SK-N-SH treated with all-trans-retinoic acid at 6 μM for 48 hours (cell line): ENCODE data around the gene SKIC8.

ENCODE experiments used
- ATAC-seq: fragments of 200-7000 bp; cut with Tn5 transposase; 3 replicates; pipeline ENCODE4 v1.9.1; 2020; ENCODE audit warnings: mild to moderate bottlenecking, moderate library complexity
- ARNTL ChIP-seq: fragments of 450-650 bp; formaldehyde crosslinking; IDR thresholded peaks from 2 replicates; pipeline ENCODE4 v1.5.0; 2020; ENCODE audit warnings: low read depth, mild to moderate bottlenecking, moderate library complexity, borderline replicate concordance
- BACH2 ChIP-seq: fragments of 250-450 bp; sonication (Bioruptor Pico); IDR thresholded peaks from 2 replicates; pipeline ENCODE4 v1.9.0; 2021; ENCODE audit warnings: mild to moderate bottlenecking, borderline replicate concordance
- CSDC2 ChIP-seq: fragments of 250-450 bp; sonication (Bioruptor Pico); IDR thresholded peaks from 2 replicates; pipeline ENCODE4 v1.5.0; 2020; ENCODE audit warnings: mild to moderate bottlenecking, moderate library complexity
- ISL1 ChIP-seq: fragments of 250-450 bp; sonication (Bioruptor Pico); IDR thresholded peaks from 2 replicates; pipeline ENCODE4 v2.1.2; 2022; ENCODE audit warnings: mild to moderate bottlenecking, moderate library complexity
- OSR1 ChIP-seq: fragments of 250-450 bp; sonication (Bioruptor Pico); IDR thresholded peaks from 2 replicates; pipeline ENCODE4 v1.8.0; 2022; ENCODE audit warnings: moderate library complexity, mild to moderate bottlenecking, inconsistent platforms
- PPARA ChIP-seq: fragments of 250-450 bp; sonication (Bioruptor Pico); IDR thresholded peaks from 2 replicates; pipeline ENCODE4 v1.5.0; 2020; ENCODE audit warnings: mild to moderate bottlenecking, borderline replicate concordance
- RARB ChIP-seq: fragments of 250-450 bp; sonication (Bioruptor Pico); IDR thresholded peaks from 2 replicates; pipeline ENCODE4 v1.8.0; 2021; ENCODE audit warnings: mild to moderate bottlenecking, moderate library complexity
- TCF4 ChIP-seq: fragments of 250-450 bp; sonication (Bioruptor Pico); IDR thresholded peaks from 2 replicates; pipeline ENCODE4 v1.8.0; 2021; ENCODE audit warnings: mild to moderate bottlenecking, moderate library complexity, borderline replicate concordance
- TOX ChIP-seq: fragments of 250-450 bp; sonication (Bioruptor Pico); IDR thresholded peaks from 2 replicates; pipeline ENCODE4 v1.8.0; 2021; ENCODE audit warnings: mild to moderate bottlenecking, moderate library complexity, borderline replicate concordance
- TSHZ2 ChIP-seq: fragments of 250-450 bp; sonication (Bioruptor Pico); IDR thresholded peaks from 2 replicates; pipeline ENCODE4 v1.5.0; 2020; ENCODE audit warnings: mild to moderate bottlenecking, moderate library complexity
- ZC3H10 ChIP-seq: fragments of 250-450 bp; sonication (Bioruptor Pico); IDR thresholded peaks from 2 replicates; pipeline ENCODE4 v1.5.1; 2021; ENCODE audit warnings: mild to moderate bottlenecking, moderate library complexity
- ZFP3 ChIP-seq: fragments of 250-450 bp; sonication (Bioruptor Pico); IDR thresholded peaks from 2 replicates; pipeline ENCODE4 v1.5.0; 2020; ENCODE audit warnings: mild to moderate bottlenecking, moderate library complexity
- ZFP30 ChIP-seq: fragments of 450-650 bp; formaldehyde crosslinking; IDR thresholded peaks from 2 replicates; pipeline ENCODE4 v1.5.0; 2022; ENCODE audit warnings: mild to moderate bottlenecking, moderate library complexity
- ZNF565 ChIP-seq: fragments of 450-650 bp; formaldehyde crosslinking; conservative IDR thresholded peaks from 2 replicates; pipeline ENCODE4 v1.5.0; 2020; ENCODE audit warnings: low read depth, mild to moderate bottlenecking, moderate library complexity
- ZNF70 ChIP-seq: fragments of 450-650 bp; formaldehyde crosslinking; IDR thresholded peaks from 2 replicates; pipeline ENCODE4 v1.5.0; 2020; ENCODE audit warnings: mild to moderate bottlenecking, moderate library complexity
- ZNF8 ChIP-seq: fragments of 450-650 bp; formaldehyde crosslinking; IDR thresholded peaks from 2 replicates; pipeline ENCODE4 v1.5.0; 2020; ENCODE audit warnings: mild to moderate bottlenecking, moderate library complexity
- TF ChIP-seq, protein P1 (sequence below): fragments of 250-450 bp; sonication (Bioruptor Pico); IDR thresholded peaks from 2 replicates; pipeline ENCODE4 v1.8.0; 2020; ENCODE audit warnings: mild to moderate bottlenecking, moderate library complexity, borderline replicate concordance
- TF ChIP-seq, protein P2 (sequence below): fragments of 250-450 bp; sonication (Bioruptor Pico); IDR thresholded peaks from 2 replicates; pipeline ENCODE4 v1.5.1; 2020; ENCODE audit warnings: low read depth, mild to moderate bottlenecking, moderate library complexity
- TF ChIP-seq, protein P3 (sequence below): fragments of 250-450 bp; sonication (Bioruptor Pico); IDR thresholded peaks from 2 replicates; pipeline ENCODE4 v1.8.0; 2021; ENCODE audit warnings: low read depth, mild to moderate bottlenecking, moderate library complexity, borderline replicate concordance
- TF ChIP-seq, protein P4 (sequence below): fragments of 250-450 bp; sonication (Bioruptor Pico); IDR thresholded peaks from 2 replicates; pipeline ENCODE4 v1.5.1; 2021; ENCODE audit warnings: mild to moderate bottlenecking, moderate library complexity

Gene SKIC8

GRCh38 chr15:78304216-78305066 is 5.0 kb upstream of the SKIC8 start:
- no peak for ATAC-seq
- no peak for TF ChIP-seq PPARA (CRISPR knock-in tag)
- TF ChIP-seq ZNF8 (CRISPR knock-in tag) = no peak
- TF ChIP-seq, protein P1, sequence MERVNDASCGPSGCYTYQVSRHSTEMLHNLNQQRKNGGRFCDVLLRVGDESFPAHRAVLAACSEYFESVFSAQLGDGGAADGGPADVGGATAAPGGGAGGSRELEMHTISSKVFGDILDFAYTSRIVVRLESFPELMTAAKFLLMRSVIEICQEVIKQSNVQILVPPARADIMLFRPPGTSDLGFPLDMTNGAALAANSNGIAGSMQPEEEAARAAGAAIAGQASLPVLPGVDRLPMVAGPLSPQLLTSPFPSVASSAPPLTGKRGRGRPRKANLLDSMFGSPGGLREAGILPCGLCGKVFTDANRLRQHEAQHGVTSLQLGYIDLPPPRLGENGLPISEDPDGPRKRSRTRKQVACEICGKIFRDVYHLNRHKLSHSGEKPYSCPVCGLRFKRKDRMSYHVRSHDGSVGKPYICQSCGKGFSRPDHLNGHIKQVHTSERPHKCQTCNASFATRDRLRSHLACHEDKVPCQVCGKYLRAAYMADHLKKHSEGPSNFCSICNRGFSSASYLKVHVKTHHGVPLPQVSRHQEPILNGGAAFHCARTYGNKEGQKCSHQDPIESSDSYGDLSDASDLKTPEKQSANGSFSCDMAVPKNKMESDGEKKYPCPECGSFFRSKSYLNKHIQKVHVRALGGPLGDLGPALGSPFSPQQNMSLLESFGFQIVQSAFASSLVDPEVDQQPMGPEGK (CRISPR knock-in tag) = no peak
- TF ChIP-seq ZNF70 (CRISPR knock-in tag) = no peak
- no peak for TF ChIP-seq CSDC2 (CRISPR knock-in tag)
- TF ChIP-seq ZFP30 (CRISPR knock-in tag) = no peak
- TF ChIP-seq, protein P2, sequence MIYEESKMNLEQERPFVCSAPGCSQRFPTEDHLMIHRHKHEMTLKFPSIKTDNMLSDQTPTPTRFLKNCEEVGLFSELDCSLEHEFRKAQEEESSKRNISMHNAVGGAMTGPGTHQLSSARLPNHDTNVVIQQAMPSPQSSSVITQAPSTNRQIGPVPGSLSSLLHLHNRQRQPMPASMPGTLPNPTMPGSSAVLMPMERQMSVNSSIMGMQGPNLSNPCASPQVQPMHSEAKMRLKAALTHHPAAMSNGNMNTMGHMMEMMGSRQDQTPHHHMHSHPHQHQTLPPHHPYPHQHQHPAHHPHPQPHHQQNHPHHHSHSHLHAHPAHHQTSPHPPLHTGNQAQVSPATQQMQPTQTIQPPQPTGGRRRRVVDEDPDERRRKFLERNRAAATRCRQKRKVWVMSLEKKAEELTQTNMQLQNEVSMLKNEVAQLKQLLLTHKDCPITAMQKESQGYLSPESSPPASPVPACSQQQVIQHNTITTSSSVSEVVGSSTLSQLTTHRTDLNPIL (CRISPR knock-in tag) = no peak
- no peak for TF ChIP-seq ISL1 (CRISPR knock-in tag)
- no peak for TF ChIP-seq OSR1
- no peak for TF ChIP-seq BACH2 (CRISPR knock-in tag)
- no peak for TF ChIP-seq RARB (CRISPR knock-in tag)
- TF ChIP-seq, protein P3, sequence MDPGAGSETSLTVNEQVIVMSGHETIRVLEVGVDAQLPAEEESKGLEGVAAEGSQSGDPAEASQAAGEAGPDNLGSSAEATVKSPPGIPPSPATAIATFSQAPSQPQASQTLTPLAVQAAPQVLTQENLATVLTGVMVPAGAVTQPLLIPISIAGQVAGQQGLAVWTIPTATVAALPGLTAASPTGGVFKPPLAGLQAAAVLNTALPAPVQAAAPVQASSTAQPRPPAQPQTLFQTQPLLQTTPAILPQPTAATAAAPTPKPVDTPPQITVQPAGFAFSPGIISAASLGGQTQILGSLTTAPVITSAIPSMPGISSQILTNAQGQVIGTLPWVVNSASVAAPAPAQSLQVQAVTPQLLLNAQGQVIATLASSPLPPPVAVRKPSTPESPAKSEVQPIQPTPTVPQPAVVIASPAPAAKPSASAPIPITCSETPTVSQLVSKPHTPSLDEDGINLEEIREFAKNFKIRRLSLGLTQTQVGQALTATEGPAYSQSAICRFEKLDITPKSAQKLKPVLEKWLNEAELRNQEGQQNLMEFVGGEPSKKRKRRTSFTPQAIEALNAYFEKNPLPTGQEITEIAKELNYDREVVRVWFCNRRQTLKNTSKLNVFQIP (CRISPR knock-in tag) = no peak
- no peak for TF ChIP-seq ZC3H10 (CRISPR knock-in tag)
- TF ChIP-seq TOX (CRISPR knock-in tag) = no peak
- no peak for TF ChIP-seq ZFP3
- TF ChIP-seq, protein P4, sequence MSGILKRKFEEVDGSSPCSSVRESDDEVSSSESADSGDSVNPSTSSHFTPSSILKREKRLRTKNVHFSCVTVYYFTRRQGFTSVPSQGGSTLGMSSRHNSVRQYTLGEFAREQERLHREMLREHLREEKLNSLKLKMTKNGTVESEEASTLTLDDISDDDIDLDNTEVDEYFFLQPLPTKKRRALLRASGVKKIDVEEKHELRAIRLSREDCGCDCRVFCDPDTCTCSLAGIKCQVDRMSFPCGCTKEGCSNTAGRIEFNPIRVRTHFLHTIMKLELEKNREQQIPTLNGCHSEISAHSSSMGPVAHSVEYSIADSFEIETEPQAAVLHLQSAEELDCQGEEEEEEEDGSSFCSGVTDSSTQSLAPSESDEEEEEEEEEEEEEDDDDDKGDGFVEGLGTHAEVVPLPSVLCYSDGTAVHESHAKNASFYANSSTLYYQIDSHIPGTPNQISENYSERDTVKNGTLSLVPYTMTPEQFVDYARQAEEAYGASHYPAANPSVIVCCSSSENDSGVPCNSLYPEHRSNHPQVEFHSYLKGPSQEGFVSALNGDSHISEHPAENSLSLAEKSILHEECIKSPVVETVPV (CRISPR knock-in tag) = no peak
- no peak for TF ChIP-seq ARNTL (CRISPR knock-in tag)
- no peak for TF ChIP-seq ZNF565 (CRISPR knock-in tag)
- no peak for TF ChIP-seq TSHZ2 (CRISPR knock-in tag)
- TF ChIP-seq TCF4 (CRISPR knock-in tag) = no peak

GRCh38 chr15:78302579-78303312 is 3.3 kb upstream of the SKIC8 start:
- TF ChIP-seq ZC3H10 (CRISPR knock-in tag) (no peak), TCF4 (CRISPR knock-in tag) (no peak), ISL1 (CRISPR knock-in tag) (peak; percentile 93)
- TF ChIP-seq, protein P4 (CRISPR knock-in tag) = 0 out of 2 replicates have a peak, but pooled peaks have one; percentile 31
- TF ChIP-seq, protein P2 (CRISPR knock-in tag) = peak; percentile 61
- TF ChIP-seq, protein P1 (CRISPR knock-in tag) = peak; percentile 82
- peak; percentile 45 for ATAC-seq
